C4-2B (cell line): ENCODE measurements around the gene GNS.

ENCODE experiments used
- H3K27ac ChIP-seq: fragments of 450-650 bp; 2 replicates; pipeline ENCODE4 v1.5.1; 2017
- ZFX ChIP-seq: fragments of 450-650 bp; IDR thresholded peaks from 2 replicates; pipeline ENCODE4 v1.6.1; 2017
- TF ChIP-seq, protein P1 (sequence below): fragments of 450-650 bp; conservative IDR thresholded peaks from 2 replicates; pipeline ENCODE4 v1.5.1; 2017; ENCODE audit warnings: mild to moderate bottlenecking

GNS gene

DNA sequence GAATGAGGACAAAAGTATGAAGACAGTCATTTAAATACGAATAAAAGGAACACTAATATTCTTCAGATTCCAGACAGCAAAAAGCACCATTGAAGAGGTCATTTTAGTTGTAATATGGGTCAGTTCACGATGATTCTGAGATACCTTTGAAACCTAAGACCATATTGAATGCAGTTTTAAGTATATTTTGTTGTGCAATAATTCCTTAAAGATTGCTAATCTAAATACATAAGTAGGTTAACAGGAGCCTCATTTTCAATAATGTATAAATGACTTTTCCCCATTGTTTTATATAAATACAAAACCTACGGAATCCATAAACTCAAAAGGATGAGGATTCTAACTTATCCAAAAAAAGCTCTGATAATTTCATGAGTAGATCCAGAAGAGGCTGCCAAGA is 5.8 kb downstream of the GNS start:
- TF ChIP-seq, protein P1, sequence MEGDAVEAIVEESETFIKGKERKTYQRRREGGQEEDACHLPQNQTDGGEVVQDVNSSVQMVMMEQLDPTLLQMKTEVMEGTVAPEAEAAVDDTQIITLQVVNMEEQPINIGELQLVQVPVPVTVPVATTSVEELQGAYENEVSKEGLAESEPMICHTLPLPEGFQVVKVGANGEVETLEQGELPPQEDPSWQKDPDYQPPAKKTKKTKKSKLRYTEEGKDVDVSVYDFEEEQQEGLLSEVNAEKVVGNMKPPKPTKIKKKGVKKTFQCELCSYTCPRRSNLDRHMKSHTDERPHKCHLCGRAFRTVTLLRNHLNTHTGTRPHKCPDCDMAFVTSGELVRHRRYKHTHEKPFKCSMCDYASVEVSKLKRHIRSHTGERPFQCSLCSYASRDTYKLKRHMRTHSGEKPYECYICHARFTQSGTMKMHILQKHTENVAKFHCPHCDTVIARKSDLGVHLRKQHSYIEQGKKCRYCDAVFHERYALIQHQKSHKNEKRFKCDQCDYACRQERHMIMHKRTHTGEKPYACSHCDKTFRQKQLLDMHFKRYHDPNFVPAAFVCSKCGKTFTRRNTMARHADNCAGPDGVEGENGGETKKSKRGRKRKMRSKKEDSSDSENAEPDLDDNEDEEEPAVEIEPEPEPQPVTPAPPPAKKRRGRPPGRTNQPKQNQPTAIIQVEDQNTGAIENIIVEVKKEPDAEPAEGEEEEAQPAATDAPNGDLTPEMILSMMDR: no peak
- no peak for TF ChIP-seq ZFX
- no peak overlapping the region for H3K27ac ChIP-seq

DNA sequence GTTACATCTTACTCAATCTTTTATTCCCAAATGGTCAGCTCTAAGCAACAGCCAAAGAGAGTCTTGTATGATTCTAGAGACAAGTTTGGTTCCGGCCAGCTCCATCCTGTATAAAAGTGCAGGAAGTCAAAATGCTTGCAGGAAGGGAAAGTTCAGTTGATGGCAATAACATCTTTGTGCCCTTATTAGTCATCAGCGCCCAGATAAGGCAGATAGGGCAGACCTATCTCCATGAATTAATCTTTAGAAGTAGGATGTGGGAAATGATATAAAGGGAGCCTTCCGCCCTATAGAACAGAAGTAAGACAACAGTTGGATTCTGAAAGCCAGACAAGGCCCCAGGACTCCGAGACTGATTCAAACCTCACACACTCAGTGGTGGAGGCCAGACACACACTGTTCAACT is 6.4 kb downstream of the GNS start:
- H3K27ac ChIP-seq: no peak overlapping the region
- TF ChIP-seq, protein P1: no peak
- no peak for TF ChIP-seq ZFX

DNA sequence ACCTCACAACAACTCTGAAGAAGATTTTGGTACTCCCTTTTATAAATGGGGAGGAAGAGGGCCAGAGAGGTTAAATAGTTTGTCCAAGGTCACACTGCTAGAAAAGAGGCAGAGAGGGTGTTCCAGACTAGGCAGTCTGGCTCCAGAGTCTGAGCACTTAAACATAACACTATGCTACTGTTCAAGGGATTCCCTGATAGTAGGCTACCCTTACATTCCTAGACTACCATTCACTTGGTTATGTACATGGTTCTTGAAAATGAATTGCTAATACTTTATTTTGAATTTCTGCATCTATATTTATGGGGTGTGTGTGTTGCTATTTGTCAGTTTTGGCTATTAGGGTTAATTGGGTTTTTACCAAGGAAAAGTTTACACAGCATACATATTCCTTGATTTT is 7.2 kb downstream of the GNS start:
- no peak overlapping the region for H3K27ac ChIP-seq
- TF ChIP-seq, protein P1: no peak

DNA sequence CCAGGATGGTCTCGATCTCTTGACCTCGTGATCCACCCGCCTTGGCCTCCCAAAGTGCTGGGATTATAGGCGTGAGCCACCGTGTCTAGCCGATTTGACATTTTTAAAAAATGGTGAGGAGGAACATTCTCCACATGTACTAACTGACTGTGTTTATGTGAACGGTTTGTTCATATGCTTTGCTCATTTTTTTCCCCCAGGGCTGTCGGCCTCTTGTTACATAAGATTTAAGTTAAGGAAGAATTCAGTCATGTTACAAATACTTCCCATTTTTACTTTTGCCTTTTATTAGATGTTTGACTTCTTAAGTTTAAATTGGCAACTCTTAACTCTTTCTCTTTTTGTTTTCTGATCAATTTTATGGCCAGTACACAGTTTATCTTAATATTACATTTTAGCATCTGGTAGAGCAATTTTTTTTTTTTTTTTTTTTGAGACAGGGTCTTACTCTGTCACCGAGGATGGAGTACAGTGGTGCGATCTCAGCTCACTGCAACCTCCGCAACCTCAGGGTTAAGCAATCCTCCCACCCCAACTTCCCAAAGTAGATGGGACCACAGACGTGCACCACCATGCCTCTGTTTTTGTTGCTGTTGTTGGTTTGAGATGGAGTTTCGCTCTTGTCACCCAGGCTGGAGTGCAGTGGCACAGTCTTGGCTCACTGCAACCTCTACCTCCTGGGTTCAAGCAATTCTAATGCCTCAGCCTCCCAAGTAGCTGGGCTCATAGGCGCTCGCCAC is 9.6 kb downstream of the GNS start:
- TF ChIP-seq ZFX: no peak
- TF ChIP-seq, protein P1: no peak
- H3K27ac ChIP-seq: no peak overlapping the region

DNA sequence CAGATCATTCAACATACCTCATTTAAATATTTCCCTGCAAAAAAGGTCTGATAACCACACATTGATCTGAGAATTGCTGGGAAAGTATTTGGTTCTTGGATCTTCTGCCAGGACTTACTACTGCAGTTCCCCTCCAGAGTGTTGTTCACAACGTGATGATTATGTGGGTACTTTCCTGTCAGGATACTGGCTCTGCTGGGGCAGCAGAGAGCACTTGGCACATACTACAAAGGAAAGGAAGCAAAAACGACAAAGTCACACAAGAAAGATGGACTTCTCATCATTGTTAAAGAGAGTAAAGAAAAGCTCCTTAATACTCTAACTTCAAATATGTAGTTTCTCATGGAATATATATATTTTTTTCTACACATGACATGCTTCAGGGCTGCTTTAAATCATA is 11.5 kb downstream of the GNS start:
- H3K27ac ChIP-seq: no peak overlapping the region
- TF ChIP-seq, protein P1: no peak
- TF ChIP-seq ZFX: no peak

DNA sequence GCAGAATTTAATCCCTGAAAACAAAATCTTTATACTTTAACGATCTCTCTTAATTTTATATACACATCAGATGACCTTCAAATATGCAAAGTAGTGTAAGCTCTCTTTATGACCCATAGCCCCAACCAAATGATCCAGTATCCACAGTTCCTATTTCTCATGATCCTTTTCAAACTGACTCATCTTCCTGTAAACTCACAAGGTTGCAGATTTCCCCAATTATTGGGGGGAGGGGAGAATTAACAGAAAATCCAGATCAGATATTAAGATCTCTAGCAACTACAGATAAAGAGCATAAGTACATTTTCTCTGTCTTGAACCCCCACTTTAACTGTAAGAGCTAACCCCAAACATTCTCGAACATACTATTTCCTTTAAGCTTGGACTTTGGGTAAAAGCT is 12.5 kb downstream of the GNS start:
- H3K27ac ChIP-seq: no peak overlapping the region

DNA sequence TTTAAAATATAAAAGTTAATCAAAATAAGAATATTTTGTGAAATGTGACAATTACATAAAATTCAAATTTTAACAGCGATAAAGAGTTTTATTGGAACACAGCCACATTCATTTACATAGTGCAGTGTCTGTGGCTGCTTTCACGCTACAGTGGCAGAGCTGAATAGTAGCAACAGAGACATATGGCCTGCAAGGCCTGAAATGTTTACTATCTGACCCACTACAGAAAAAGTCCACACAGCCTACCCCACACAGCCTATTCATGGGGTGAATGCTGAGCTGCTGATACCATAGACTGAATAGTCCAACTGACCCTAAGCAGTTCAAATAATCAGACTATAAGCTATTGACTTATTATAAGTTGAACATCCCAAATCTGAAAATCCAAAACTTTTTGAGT is 13.2 kb downstream of the GNS start:
- TF ChIP-seq, protein P1: no peak
- no peak for TF ChIP-seq ZFX
- H3K27ac ChIP-seq: no peak overlapping the region

More for the DNA sequence above, 12.5 kb downstream of the GNS start:
- TF ChIP-seq ZFX: no peak
- TF ChIP-seq, protein P1: no peak
